ENCODE results near the gene ENTPD7.

ENTPD7 gene

GRCh38 chr10:99617696-99618095 lies 41.6 kb upstream of the ENTPD7 start:
- H3K36me3 ChIP-seq: no peaks in the 10 kb centered on the region
- TF ChIP-seq, protein P1, sequence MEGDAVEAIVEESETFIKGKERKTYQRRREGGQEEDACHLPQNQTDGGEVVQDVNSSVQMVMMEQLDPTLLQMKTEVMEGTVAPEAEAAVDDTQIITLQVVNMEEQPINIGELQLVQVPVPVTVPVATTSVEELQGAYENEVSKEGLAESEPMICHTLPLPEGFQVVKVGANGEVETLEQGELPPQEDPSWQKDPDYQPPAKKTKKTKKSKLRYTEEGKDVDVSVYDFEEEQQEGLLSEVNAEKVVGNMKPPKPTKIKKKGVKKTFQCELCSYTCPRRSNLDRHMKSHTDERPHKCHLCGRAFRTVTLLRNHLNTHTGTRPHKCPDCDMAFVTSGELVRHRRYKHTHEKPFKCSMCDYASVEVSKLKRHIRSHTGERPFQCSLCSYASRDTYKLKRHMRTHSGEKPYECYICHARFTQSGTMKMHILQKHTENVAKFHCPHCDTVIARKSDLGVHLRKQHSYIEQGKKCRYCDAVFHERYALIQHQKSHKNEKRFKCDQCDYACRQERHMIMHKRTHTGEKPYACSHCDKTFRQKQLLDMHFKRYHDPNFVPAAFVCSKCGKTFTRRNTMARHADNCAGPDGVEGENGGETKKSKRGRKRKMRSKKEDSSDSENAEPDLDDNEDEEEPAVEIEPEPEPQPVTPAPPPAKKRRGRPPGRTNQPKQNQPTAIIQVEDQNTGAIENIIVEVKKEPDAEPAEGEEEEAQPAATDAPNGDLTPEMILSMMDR (IDR thresholded peaks at IDR 0.05; ENCODE audit: low read depth, low read length): no peak
- no peaks in the 10 kb centered on the region for H3K4me1 ChIP-seq
- no peak overlapping the region for H3K4me3 ChIP-seq (ENCODE audit: low read depth, low read length)
- H3K27me3 ChIP-seq: no peaks in the 10 kb centered on the region
- H3K9me3 ChIP-seq: no peaks in the 10 kb centered on the region
- DNase-seq: no peak

DNA sequence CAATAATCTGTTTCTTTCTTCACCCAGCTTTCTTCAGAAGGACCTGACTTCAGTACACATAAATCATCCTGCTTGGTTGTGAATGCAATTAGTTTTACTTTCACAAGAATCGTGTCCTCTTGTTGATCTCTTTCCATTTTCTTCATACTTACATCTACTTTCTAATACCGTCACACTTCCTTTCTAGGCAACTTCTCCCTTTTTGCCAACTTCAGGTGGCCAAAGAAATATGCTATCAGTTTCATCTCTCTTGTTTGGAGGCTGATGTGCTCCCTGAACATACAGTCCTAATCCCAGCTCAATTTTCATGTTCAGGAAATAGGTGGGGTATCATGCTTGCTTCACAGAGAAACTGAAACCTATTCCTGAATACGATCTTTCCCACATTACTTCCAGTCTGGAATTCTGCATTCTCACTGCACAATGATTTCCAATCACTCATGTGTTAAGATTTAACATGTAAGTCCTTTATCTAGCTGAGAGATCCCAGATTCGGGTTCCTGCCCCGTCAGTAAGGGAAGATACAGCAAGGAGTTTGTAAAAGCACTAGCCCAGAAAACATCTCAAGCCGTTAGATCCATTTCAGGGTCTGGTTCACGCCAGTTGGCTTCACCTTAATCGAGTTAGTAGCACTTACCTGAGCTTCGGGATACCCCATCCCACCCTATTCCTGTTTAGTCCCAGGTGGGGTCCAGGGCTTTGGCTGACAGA lies 40.1 kb upstream of the ENTPD7 start:
- H3K36me3 ChIP-seq: no peaks in the 10 kb centered on the region
- H3K4me1 ChIP-seq: no peaks in the 10 kb centered on the region
- no peak for DNase-seq
- no peaks in the 10 kb centered on the region for H3K27me3 ChIP-seq
- no peaks in the 10 kb centered on the region for H3K9me3 ChIP-seq
- TF ChIP-seq, protein P1 (IDR thresholded peaks at IDR 0.05; ENCODE audit: low read depth, low read length): no peak
- peak overlapping the region; percentile 95 for H3K4me3 ChIP-seq (ENCODE audit: low read depth, low read length)

DNA sequence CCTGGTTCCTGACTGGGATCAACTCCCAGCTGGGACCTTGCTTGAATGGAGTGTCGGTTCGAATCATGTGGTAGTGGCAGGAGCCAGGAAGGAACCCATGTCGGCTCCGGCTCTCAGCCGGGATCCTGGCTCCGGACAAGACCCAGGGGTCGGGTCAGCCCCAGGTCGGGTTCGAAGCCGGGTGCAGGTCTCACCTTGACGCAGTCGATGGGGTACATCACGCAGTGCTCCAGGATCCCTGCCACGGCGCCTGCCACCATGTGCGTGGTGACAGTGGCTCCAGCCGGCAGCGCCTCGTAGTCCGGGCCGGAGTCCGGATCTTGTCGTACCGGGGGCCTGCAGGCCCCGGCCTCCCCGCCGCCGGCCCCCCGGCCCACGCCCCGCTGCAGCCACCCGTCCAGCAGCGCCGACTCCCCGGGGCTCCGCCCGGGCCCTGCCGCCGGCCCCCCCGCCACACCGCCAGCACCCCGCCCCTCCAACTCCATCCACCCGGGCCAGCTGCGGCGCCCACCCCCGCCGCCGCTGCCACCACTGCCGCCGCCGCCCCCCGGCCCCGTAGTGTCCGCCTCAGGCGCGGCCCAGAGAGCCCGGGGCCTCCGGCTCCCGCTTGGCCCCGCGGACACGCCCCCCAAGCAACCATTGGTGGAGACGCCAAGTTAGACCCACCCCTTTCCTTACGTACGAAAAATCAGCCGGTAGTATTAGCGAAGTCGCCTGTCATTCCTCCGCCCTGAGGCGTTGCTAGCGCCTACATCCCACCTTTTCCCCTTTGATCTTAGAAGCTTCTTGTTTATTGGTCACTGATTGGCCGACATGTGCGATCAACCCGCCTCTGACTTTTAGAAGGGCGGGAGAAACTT lies 39.2 kb upstream of the ENTPD7 start, which contains the start of gene SLC25A28:
Gene SLC25A28 (minus strand): TSS at position 589 of the 860 bp plus-strand sequence. CDS start 104 bp downstream, at position 485.
- H3K4me3 ChIP-seq (ENCODE audit: low read depth, low read length): peak within 1 kb of the TSS; percentile 95
- no peaks in the 10 kb centered on the region for H3K4me1 ChIP-seq
- no peaks in the 10 kb centered on the region for H3K9me3 ChIP-seq
- no peaks in the 10 kb centered on the region for H3K36me3 ChIP-seq
- H3K27me3 ChIP-seq: no peaks in the 10 kb centered on the region
- TF ChIP-seq, protein P1 (IDR thresholded peaks at IDR 0.05; ENCODE audit: low read depth, low read length): no peak
- peak; percentile 96 for DNase-seq

- peak; percentile 95 for DNase-seq
- no peaks in the 10 kb centered on the region for H3K36me3 ChIP-seq
- TF ChIP-seq, protein P1 (IDR thresholded peaks at IDR 0.05; ENCODE audit: low read depth, low read length): no peak
Measured at GRCh38 chr10:99620711-99621453, 38.4 kb upstream of the ENTPD7 start.

DNA sequence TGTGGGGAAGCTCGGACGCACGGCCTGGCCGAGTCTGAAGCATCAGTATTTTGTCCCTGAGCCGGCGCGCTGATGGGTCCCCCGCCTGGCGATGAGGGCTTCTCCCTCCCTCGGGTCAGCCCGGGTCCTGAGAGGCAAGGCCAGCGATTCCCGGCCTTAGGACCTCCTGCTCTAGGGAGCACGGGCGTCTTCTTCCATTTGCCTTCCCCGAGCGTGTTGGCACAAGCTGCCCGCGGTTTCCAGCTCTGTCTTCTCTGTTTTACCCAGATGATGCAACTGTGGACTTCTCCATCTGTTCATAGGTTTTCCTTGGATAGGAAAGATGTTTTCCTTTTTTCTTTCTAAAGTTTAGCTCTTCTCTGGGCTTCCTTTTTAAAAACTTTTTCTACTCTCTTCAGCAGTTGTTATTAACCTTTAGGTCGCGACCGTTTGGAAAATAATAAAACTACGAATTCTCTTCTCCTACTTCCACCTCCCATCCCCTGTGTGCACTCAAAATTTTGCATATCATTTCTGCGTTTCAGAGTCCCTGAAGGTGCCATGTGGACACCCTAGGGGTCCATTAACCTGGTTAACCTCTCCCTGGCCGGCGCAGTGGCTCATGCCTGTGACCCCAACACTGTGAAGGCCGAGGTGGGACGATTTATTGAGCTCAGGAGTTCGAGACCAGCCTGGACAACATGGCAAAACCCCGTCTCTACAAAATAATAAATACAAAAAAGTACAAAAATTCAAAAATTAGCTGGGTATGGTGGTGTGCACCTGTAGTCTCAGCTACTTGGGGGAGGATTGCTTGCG lies 37.7 kb upstream of the ENTPD7 start:
- Histone ChIP-seq H3K36me3 (no peaks in the 10 kb centered on the region), H3K27me3 (no peaks in the 10 kb centered on the region), H3K4me3 (ENCODE audit: low read depth, low read length) (peak overlapping the region; percentile 74), H3K9me3 (no peaks in the 10 kb centered on the region), H3K4me1 (no peaks in the 10 kb centered on the region)
- no peak for DNase-seq
- TF ChIP-seq, protein P1 (IDR thresholded peaks at IDR 0.05; ENCODE audit: low read depth, low read length): no peak

More at GRCh38 chr10:99620711-99621453, 38.4 kb upstream of the ENTPD7 start:
- no peaks in the 10 kb centered on the region for H3K4me1 ChIP-seq
- H3K9me3 ChIP-seq: no peaks in the 10 kb centered on the region
- H3K4me3 ChIP-seq (ENCODE audit: low read depth, low read length): peak overlapping the region; percentile 74
- H3K27me3 ChIP-seq: no peaks in the 10 kb centered on the region

Data from BE2C (cell line).